RKO (cell line): ENCODE results near the gene SEMA5A.
A peak's percentile ranks its signal among the peaks of the same experiment; 100 is the strongest.

Experiments used
- DNase-seq: peaks from one replicate; pipeline ENCODE4 v3.0.0-alpha.2; 2016; ENCODE audit warnings: low spot score

Gene SEMA5A

GRCh38 chr5:9265441-9266287, 280.2 kb downstream of the SEMA5A start:
- peak; percentile 9 for DNase-seq

- DNase-seq: no peak
Measured at GRCh38 chr5:9264301-9264700, 281.6 kb downstream of the SEMA5A start.

GRCh38 chr5:9263656-9264055, 282.2 kb downstream of the SEMA5A start:
- DNase-seq: no peak

- DNase-seq: no peak
Measured at GRCh38 chr5:9251379-9251980, 294.4 kb downstream of the SEMA5A start.

GRCh38 chr5:9249231-9249630, 296.6 kb downstream of the SEMA5A start:
- no peak for DNase-seq

- DNase-seq: no peak
Measured at GRCh38 chr5:9245071-9245470, 300.8 kb downstream of the SEMA5A start.

- no peak for DNase-seq
Measured at GRCh38 chr5:9244417-9244816, 301.5 kb downstream of the SEMA5A start.

- DNase-seq: no peak
Measured at GRCh38 chr5:9241479-9242305, 304.2 kb downstream of the SEMA5A start.

- no peak for DNase-seq
Measured at GRCh38 chr5:9240431-9240830, 305.4 kb downstream of the SEMA5A start.

- DNase-seq: no peak
Measured at GRCh38 chr5:9239626-9240025, 306.2 kb downstream of the SEMA5A start.

- no peak for DNase-seq
Measured at GRCh38 chr5:9239071-9239470, 306.8 kb downstream of the SEMA5A start.

- DNase-seq: no peak
Measured at GRCh38 chr5:9233712-9234111, 312.2 kb downstream of the SEMA5A start.

- DNase-seq: no peak
Measured at GRCh38 chr5:9233035-9233434, 312.8 kb downstream of the SEMA5A start.

- DNase-seq: no peak
Measured at GRCh38 chr5:9231842-9232241, 314.0 kb downstream of the SEMA5A start.

GRCh38 chr5:9230355-9230754, 315.5 kb downstream of the SEMA5A start:
- DNase-seq: no peak

- DNase-seq: no peak
Measured at GRCh38 chr5:9226016-9226536, 319.8 kb downstream of the SEMA5A start.

- no peak for DNase-seq
Measured at GRCh38 chr5:9222054-9222976, 323.6 kb downstream of the SEMA5A start.

GRCh38 chr5:9218358-9218757, 327.5 kb downstream of the SEMA5A start:
- DNase-seq: no peak

GRCh38 chr5:9212605-9213004, 333.3 kb downstream of the SEMA5A start:
- DNase-seq: no peak

GRCh38 chr5:9209846-9210492, 335.9 kb downstream of the SEMA5A start:
- no peak for DNase-seq
